Panc1 (cell line): ENCODE results near the gene SMIM33.

ENCODE experiments used
- CTCF ChIP-seq: fragments of 450-650 bp; IDR thresholded peaks from 2 replicates; pipeline ENCODE4 v1.5.1; 2017; ENCODE audit warnings: mild to moderate bottlenecking
- POLR2AphosphoS5 ChIP-seq: IDR thresholded peaks from 2 replicates; pipeline ENCODE4 v1.6.1; 2012; ENCODE audit warnings: mild to moderate bottlenecking, low read depth, low read length, moderate library complexity
- TF ChIP-seq, protein P1 (sequence below), 2 experiments: IDR thresholded peaks; 2 replicates each; pipeline ENCODE4 v1.6.1; 2011 to 2012; ENCODE audit warnings: low read depth in 2 of 2, control low read depth in 1 of 2, low read length in 1 of 2, mild to moderate bottlenecking in 1 of 2, moderate library complexity in 1 of 2; ENCODE audit not compliant: insufficient read depth in 1 of 2

- TF ChIP-seq CTCF (no peak), POLR2AphosphoS5 (no peak)
- TF ChIP-seq, protein P1, sequence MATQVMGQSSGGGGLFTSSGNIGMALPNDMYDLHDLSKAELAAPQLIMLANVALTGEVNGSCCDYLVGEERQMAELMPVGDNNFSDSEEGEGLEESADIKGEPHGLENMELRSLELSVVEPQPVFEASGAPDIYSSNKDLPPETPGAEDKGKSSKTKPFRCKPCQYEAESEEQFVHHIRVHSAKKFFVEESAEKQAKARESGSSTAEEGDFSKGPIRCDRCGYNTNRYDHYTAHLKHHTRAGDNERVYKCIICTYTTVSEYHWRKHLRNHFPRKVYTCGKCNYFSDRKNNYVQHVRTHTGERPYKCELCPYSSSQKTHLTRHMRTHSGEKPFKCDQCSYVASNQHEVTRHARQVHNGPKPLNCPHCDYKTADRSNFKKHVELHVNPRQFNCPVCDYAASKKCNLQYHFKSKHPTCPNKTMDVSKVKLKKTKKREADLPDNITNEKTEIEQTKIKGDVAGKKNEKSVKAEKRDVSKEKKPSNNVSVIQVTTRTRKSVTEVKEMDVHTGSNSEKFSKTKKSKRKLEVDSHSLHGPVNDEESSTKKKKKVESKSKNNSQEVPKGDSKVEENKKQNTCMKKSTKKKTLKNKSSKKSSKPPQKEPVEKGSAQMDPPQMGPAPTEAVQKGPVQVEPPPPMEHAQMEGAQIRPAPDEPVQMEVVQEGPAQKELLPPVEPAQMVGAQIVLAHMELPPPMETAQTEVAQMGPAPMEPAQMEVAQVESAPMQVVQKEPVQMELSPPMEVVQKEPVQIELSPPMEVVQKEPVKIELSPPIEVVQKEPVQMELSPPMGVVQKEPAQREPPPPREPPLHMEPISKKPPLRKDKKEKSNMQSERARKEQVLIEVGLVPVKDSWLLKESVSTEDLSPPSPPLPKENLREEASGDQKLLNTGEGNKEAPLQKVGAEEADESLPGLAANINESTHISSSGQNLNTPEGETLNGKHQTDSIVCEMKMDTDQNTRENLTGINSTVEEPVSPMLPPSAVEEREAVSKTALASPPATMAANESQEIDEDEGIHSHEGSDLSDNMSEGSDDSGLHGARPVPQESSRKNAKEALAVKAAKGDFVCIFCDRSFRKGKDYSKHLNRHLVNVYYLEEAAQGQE (IDR thresholded peaks at IDR 0.05; ENCODE audit: insufficient read depth in 1 of 2, low read depth in 2 of 2, low read length in 1 of 2), result no peak
These were observed 18.7 kb upstream of the SMIM33 start for GRCh38 chr5:139451878-139452660.
